Osteocyte (in vitro differentiated cells): ENCODE measurements around the gene SRP68. TPM values are rescaled to one million over a fixed set of nuclear protein-coding genes. Genes with fewer than 3 reads are reported as not detected.
"Not testable (repeated sequence)": the region's sequence is repeated elsewhere in the genome, so short reads cannot be mapped to it uniquely, and the experiment has no call there.

Experiments used
- DNase-seq: peaks from one replicate; pipeline ENCODE4 v3.0.0; 2021; ENCODE audit warnings: mixed read lengths; ENCODE audit not compliant: unreplicated experiment; ENCODE audit errors: extremely low spot score
- H3K27ac Mint-ChIP-seq: one replicate; pipeline ENCODE4 v1.8.0; 2021; ENCODE audit warnings: mild to moderate bottlenecking, mixed read lengths; ENCODE audit not compliant: unreplicated experiment
- H3K27me3 Mint-ChIP-seq: one replicate; pipeline ENCODE4 v1.8.0; 2021; ENCODE audit warnings: mixed read lengths; ENCODE audit not compliant: unreplicated experiment
- H3K36me3 Mint-ChIP-seq: one replicate; pipeline ENCODE4 v1.8.0; 2021; ENCODE audit warnings: mixed read lengths; ENCODE audit not compliant: unreplicated experiment
- H3K4me1 Mint-ChIP-seq: one replicate; pipeline ENCODE4 v1.8.0; 2021; ENCODE audit warnings: mixed read lengths; ENCODE audit not compliant: unreplicated experiment
- H3K4me3 Mint-ChIP-seq: one replicate; pipeline ENCODE4 v1.8.0; 2021; ENCODE audit warnings: mild to moderate bottlenecking, moderate library complexity, mixed read lengths; ENCODE audit not compliant: unreplicated experiment
- H3K9me3 Mint-ChIP-seq: one replicate; pipeline ENCODE4 v1.8.0; 2021; ENCODE audit warnings: mixed read lengths; ENCODE audit not compliant: unreplicated experiment
- CTCF ChIP-seq: fragments of 200-600 bp; sonication (generic); IDR thresholded peaks from 2 replicates; pipeline ENCODE4 v1.5.0; 2021; ENCODE audit warnings: antibody characterized with exemption, mild to moderate bottlenecking, moderate library complexity
- total RNA-seq: library from RNA; stranded (reverse); gene quantifications from 2 replicates; pipeline ENCODE4 v1.2.1, GENCODE V29; 2021

SRP68 gene
- total RNA-seq, 1 donor from 2014 or later = 74.7 TPM

GRCh38 chr17:76049239-76049638 lies 23.1 kb downstream of the SRP68 start:
- Mint-ChIP-seq H3K4me1 (peaks cover 11% of the 10 kb centered on the region), H3K4me3 (no peak overlapping the region), H3K27me3 (no peaks in the 10 kb centered on the region), H3K36me3 (peaks cover 64% of the 10 kb centered on the region), H3K27ac (peak overlapping the region; percentile 64), H3K9me3 (no peaks in the 10 kb centered on the region)
- no peak for DNase-seq
- TF ChIP-seq CTCF = no peak

GRCh38 chr17:76048711-76049110 lies 23.6 kb downstream of the SRP68 start:
- H3K36me3 Mint-ChIP-seq = peaks cover 63% of the 10 kb centered on the region
- H3K27me3 Mint-ChIP-seq = no peaks in the 10 kb centered on the region
- TF ChIP-seq CTCF = no peak
- H3K4me3 Mint-ChIP-seq = no peak overlapping the region
- H3K9me3 Mint-ChIP-seq = no peaks in the 10 kb centered on the region
- peaks cover 6% of the 10 kb centered on the region for H3K4me1 Mint-ChIP-seq
- DNase-seq = no peak
- H3K27ac Mint-ChIP-seq = peak overlapping the region; percentile 64

- no peak for DNase-seq
- Mint-ChIP-seq H3K27ac (no peak overlapping the region), H3K27me3 (no peaks in the 10 kb centered on the region), H3K36me3 (peaks cover 63% of the 10 kb centered on the region), H3K4me1 (no peaks in the 10 kb centered on the region), H3K4me3 (no peak overlapping the region), H3K9me3 (no peaks in the 10 kb centered on the region)
- no peak for TF ChIP-seq CTCF
These were observed 24.2 kb downstream of the SRP68 start for GRCh38 chr17:76048025-76048605.

GRCh38 chr17:76046064-76046463 lies 26.3 kb downstream of the SRP68 start:
- H3K4me1 Mint-ChIP-seq = no peaks in the 10 kb centered on the region
- H3K4me3 Mint-ChIP-seq = no peak overlapping the region
- no peaks in the 10 kb centered on the region for H3K9me3 Mint-ChIP-seq
- no peak for TF ChIP-seq CTCF
- H3K27ac Mint-ChIP-seq = no peak overlapping the region
- H3K27me3 Mint-ChIP-seq = no peaks in the 10 kb centered on the region
- DNase-seq = no peak
- H3K36me3 Mint-ChIP-seq = peaks cover 60% of the 10 kb centered on the region

- not testable (repeated sequence) for H3K4me3 Mint-ChIP-seq, H3K9me3 Mint-ChIP-seq, H3K4me1 Mint-ChIP-seq, H3K27ac Mint-ChIP-seq, DNase-seq, H3K27me3 Mint-ChIP-seq
- peaks cover 61% of the 10 kb centered on the region for H3K36me3 Mint-ChIP-seq
These were observed 27.8 kb downstream of the SRP68 start for GRCh38 chr17:76044475-76045007.

- H3K9me3 Mint-ChIP-seq, H3K27me3 Mint-ChIP-seq: not testable (repeated sequence)
- peaks cover 62% of the 10 kb centered on the region for H3K36me3 Mint-ChIP-seq
These were observed 29.4 kb downstream of the SRP68 start for GRCh38 chr17:76042868-76043267.

More at GRCh38 chr17:76042868-76043267, 29.4 kb downstream of the SRP68 start:
- not testable (repeated sequence) for H3K4me1 Mint-ChIP-seq, H3K27ac Mint-ChIP-seq, H3K4me3 Mint-ChIP-seq, DNase-seq
